Keratinocyte (primary cell): Measurements from ENCODE around the gene PCGF2.

Experiments
- CTCF ChIP-seq, 3 experiments: IDR thresholded peaks in 1 of 3; conservative IDR thresholded peaks in 1 of 3; optimal IDR thresholded peaks in 1 of 3; 2 replicates in 2 of 3; 3 replicates in 1 of 3; pipeline versions ENCODE3 to v1.5.1; 2011; ENCODE audit warnings: low read length in 3 of 3, mild to moderate bottlenecking in 3 of 3, moderate library complexity in 2 of 3, control low read depth in 1 of 3, inconsistent platforms in 1 of 3; ENCODE audit not compliant: insufficient read depth in 2 of 3; ENCODE audit errors: extremely low read depth in 1 of 3
- EZH2 ChIP-seq: IDR thresholded peaks from one replicate; pipeline ENCODE4 v1.6.1; 2012; ENCODE audit warnings: inconsistent platforms, mild to moderate bottlenecking, low read length, moderate library complexity

GRCh38 chr17:38697061-38697820 lies 50.9 kb downstream of the PCGF2 start:
- TF ChIP-seq CTCF (optimal IDR thresholded peaks at IDR 0.05 in 1 of 3, IDR thresholded peaks at IDR 0.05 in 1 of 3, conservative IDR thresholded peaks at IDR 0.05 in 1 of 3; ENCODE audit: extremely low read depth in 1 of 3, insufficient read depth in 2 of 3, low read length in 3 of 3), result no peak
- TF ChIP-seq EZH2, result no peak
